Daoy (cell line): Measurements from ENCODE around the gene SPINK1. TPM values are rescaled to one million over a fixed set of nuclear protein-coding genes. Genes with fewer than 3 reads are reported as not detected.
"Not testable (repeated sequence)": the region's sequence is repeated elsewhere in the genome, so short reads cannot be mapped to it uniquely, and the experiment has no call there.

Experiments used
- DNase-seq: peaks from one replicate; pipeline ENCODE4 v3.0.0-alpha.2; 2015; ENCODE audit warnings: low read depth
- total RNA-seq: library from RNA; depleted of rRNA; stranded (reverse); fragments of >200 nt; shearing (Covaris generic); gene quantifications from 2 replicates; pipeline ENCODE4 v1.2.3, GENCODE V29; 2014; rRNA removed

Gene SPINK1, protein sequence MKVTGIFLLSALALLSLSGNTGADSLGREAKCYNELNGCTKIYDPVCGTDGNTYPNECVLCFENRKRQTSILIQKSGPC
- 0.51 TPM in 1 of 2 replicates, not detected in the other for total RNA-seq

DNA sequence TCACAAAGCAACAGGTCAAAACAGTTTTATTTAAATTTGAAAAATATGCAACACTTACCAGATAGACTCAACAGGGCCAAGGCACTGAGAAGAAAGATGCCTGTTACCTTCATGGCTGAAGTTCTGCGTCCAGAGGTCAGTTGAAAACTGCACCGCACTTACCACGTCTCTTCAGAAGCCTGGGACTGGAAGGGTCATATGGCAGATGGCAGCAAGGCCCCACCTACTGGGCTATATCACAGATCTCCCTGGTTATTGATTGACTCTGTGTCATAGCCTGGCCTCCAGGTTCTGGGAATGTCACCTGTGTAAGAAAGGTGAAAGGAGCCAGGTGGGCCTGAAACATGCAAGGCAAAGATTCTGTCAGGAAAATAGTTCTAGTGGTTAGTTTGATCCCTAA lies at the start of gene SPINK1:
SPINK1 (minus strand) TSS at position 207 of the 400 bp plus-strand sequence; CDS start at position 113, 94 bp downstream.
- no peak for DNase-seq

DNA sequence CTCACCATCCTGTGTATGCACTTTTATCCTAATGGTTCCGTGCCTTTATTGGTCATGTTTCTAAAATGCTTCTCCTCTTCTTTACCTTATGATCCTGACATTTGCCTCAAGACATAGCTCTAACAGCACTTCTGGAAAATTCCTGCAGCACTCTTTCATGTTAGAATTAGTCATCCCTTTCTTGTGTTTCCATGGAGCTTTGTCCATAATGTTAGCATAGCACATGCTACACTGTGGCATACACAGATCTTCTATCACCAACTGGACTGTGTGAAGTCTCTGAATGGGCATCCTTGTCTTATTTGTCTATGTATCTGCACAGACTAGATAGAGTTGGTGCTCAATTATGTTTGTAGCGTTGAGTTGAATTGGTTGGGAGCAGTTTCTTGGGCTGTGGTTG lies 49.0 kb upstream of the SPINK1 start:
- no peak for DNase-seq

DNA sequence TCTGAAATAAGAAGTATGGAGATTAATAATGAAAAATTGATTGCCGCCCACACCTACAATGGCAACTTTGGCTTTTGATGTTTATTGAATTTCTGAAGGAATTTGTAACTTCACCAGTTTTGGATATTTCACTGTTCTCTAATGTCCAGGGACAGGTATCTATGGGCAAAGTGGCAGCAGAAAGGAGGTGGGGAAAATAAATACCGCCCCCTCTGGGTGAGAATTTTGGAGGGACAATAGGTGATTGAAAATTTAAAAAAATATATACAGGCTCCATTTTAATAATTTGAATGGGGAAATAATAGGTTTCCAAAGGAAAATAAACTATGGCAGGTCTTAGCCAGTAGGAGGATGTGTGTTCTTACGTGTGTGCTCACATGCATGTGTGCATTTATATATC lies 48.3 kb upstream of the SPINK1 start:
- DNase-seq: no peak

DNA sequence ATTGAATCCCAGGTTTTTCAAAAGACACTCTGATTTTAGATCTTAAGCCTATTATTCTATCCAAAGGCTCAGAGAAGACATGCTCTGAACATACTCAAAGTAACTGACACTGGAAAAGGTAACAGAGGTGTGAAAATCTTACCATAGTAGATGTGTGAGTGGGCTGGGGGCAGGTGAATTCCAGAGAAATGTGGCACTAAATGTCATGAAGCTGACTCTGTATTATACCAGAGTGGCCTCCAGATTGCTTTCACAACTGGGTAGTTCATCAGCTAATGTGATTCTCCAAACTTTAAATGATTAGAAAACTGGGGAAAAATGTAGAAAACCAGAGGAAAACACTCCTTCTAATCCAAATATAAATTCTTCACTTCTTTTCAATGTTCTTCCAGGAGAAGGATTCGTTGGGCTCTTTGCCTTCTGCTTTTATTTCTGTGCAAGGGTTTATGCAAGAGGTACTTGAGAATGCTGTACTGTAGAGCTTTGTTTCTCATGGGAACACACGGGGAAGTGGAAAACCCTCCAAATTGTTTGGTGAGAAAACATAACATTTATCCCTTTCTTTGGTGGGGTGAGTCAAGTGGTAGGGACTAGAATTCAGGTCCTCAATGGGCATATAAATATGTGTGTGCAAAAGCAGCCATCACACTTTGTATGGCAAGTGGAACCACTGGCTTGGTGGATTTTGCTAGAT lies 46.7 kb upstream of the SPINK1 start, which contains the start of gene SCGB3A2:
SCGB3A2 (plus strand) TSS at position 646 of the 694 bp plus-strand sequence. CDS start 93 bp downstream, outside the sequence.
- DNase-seq: no peak

DNA sequence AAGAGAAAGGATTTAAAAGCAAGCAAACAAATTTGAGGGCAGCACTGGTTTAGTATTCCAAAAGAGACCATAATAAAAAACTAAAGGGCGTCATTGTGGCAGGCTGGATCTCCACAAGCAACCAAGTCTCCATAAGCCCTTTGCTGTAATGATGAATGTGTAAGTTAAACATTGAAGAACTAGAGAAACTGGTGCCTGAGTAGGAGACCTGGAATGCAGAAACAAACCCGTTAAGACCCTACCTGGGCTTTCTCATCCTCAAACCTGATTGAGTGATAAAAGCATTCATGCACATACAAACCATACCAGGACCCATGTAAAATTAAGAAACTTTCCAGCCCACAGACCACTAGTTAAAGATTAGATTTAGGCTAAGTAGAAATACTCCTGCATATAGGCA lies 45.2 kb upstream of the SPINK1 start:
- no peak for DNase-seq

DNA sequence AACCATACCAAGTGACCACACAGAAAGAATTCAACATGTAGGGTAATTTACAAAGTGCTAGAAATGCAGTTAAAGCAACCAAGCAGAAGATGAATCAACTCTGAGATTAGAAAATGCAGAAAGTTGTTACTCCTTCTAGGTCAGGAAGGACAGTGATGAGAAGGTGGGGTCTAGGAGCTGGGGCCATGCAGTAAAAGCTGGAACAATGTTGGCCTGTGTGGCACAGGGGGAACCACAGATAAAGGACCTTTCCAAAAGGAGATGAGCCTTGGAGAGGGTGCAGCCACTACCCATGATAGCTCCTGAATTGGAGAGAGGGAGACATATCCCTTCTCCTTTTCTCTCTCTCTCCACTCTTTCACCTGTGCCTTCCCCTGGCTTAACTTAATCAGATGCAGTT lies 44.7 kb upstream of the SPINK1 start:
- no peak for DNase-seq

DNA sequence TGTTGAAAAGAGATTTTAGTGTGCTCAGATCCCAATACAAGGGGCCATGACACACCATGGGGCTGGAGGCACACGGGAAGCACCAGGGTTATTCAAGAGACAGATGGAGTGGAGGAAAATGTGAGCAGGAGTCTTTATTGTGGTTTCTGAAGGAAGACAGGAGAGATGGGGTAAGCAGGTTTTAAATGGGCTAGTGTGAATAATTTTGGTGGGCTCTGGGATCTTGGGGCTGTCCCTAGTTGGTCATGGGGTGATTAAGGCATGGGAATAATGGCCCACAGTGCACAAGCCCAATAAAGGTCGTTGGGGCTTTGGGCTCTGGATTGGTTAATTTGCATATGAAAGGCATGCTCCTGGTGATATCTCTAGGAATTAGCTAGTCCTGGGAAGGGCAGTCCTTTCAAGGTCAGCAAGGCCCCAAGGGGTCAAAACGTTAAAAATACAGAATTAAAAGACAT lies 43.5 kb upstream of the SPINK1 start:
- no peak for DNase-seq

DNA sequence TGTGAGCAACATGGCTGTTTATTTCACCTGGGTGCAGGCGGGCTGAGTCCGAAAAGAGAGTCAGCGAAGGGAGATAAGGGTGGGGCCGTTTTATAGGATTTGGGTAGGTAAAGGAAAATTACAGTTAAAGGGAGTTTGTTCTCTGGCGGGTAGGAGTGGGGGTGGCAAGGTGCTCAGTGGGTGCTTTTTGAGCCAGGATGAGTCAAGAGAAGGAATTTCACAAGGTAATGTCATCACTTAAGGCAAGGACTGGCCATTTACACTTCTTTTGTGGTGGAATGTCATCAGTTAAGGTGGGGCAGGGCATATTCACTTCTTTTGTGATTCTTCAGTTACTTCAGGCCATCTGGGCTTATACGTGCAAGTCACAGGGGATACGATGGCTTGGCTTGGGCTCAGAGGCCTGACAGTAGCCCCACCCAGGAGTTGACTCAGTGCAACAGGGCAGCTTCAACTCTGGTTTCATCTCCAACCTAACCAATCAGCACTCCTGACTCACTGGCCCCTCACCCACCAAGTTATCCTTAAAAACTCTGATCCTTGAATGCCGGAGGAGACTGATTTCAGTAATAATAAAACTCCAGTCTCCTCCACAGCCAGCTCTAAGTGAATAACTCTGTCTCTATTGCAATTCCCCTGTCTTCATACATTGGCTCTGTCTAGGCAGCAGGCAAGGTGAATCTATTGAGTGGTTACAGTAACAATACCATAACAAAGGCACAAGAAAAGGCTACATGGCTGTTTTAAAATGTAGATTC lies 42.8 kb upstream of the SPINK1 start:
- DNase-seq: not testable (repeated sequence)

DNA sequence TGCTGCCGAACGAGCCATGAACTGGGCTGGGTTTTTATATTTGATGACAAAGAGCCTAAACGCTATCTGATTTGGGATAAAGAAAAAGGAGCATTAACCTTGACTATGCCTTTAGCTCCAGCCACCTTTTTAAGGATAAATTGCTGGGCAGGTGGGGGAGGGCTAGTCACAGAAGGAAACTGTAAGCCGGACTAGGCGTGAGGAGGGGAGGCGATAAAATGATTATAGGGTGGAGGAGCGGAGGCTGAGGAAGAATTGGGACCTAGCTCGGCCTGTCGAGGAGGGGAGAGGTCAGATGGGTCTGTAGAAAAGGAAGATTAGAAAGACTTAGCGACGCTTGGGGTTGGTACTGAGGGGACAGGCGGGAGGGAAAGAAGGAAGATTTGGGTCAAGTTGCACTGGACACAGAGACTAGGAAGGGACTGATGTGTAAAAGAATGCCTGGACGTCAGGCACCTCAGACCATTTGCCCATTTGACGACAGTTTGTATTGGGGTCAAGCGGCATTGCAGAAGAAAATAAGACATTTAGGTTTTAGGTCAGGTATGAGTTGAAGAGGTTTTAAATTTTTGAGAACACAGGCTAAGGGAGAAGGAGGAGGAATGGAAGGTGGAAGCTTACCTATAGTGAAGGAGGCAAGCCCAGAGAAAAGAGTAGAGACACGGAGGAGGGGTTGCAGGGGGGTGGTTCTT lies 41.4 kb upstream of the SPINK1 start:
- DNase-seq: not testable (repeated sequence)

DNA sequence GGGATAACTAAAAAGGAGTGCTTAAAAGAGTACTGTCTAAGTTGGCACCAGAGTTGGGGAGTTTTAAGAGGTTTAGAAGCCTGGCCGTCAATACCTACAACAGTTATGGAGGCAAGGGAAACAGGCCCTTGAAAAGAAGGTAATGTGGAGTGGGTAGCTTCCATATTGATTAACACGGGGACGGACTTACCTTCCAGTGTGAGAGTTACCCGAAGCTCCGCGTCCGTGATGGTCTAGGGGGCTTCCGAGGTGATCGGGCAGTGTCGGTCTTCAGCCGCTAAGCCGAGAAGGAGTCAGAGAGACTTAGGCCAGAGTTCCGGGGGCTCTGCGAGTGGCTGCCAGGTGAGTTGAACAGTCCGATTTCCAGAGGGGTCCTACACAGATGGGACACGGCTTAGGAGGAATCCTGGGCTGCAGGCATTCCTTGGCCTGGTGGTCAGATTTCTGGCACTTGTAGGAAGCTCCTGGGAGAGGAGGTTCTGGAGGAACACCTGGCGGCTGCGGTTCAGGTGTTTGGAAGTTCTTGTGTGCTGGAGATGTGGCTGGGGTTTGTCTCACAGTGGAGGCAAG lies 40.6 kb upstream of the SPINK1 start:
- DNase-seq: not testable (repeated sequence)

DNA sequence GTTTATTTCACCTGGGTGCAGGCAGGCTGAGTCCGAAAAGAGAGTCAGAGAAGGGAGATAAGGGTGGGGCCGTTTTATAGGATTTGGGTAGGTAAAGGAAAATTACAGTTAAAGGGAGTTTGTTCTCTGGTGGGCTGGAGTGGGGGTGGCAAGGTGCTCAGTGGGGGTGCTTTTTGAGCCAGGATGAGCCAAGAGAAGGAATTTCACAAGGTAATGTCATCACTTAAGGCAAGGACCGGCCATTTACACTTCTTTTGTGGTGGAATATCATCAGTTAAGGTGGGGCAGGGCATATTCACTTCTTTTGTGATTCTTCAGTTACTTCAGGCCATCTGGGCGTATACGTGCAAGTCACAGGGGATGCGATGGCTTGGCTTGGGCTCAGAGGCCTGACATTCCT lies 38.4 kb upstream of the SPINK1 start:
- not testable (repeated sequence) for DNase-seq

DNA sequence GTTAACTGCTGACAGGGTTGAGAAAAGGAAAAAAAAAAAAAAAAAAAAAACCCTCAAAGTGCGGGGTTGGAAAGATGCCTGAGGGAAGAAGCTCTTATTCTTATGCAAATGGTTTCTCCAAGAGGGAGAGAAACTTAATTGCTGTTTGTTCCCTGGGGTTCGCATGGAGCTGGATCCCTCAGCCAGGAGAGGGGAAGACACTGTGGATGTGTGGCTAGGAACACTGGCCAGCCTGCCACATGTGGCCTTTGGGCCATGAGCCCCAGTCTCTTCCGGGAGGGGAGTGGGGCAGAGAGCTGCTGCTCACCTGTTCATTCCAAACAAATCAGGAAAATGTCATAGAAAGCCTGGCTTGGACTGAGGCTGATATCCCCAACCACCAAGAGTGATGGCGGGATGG lies 37.6 kb upstream of the SPINK1 start:
- DNase-seq: no peak

DNA sequence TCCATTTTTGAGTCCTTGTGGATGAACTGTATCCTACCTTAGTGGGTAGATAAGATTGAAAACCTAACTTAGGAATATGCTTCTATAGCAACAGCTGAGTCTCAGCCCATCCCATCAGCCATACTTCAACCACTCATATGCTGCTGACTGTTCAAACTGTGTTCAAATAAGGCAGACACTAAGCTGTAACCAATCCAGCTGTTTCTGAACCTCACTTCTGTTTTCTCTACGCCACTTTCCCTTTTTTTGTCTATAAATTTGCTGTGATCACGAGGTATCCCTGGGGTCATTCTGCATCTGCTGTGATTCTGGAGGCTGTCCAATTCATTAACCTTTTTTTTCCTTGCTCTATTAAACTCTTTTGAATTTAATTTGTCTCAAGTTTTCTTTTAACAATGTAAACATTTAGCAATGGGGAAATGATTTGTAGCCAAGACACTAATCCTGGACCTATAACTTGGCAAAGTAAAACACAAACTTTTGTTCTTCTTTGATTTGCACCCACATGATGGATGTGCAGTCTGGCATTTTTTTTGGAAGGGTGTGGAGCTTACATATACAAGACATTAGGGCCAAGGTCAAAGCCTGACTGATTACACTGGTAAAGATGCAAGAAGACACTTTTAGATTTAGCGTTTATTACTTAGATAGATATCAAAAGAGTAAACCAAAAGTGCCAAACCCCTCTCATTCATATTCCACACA lies 32.1 kb upstream of the SPINK1 start:
- DNase-seq: no peak

DNA sequence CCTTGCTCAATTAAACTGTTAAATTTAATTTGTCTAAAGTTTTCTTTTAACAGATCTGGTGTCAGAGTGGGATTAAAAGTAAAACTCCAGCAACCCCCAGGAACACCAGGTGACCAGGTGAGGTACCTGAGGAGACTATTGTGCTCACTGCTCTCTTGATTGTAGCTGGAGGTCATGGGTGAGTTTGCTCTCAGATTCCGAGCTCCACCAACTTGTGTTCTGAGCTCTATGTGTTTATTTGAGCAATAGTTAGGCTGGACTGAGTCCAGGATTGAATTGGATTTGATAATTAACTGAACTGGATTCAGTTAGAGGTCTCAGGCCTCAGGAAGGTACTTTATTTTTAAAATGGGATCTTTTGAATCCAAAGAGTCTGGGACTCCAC lies 29.2 kb upstream of the SPINK1 start:
- no peak for DNase-seq

DNA sequence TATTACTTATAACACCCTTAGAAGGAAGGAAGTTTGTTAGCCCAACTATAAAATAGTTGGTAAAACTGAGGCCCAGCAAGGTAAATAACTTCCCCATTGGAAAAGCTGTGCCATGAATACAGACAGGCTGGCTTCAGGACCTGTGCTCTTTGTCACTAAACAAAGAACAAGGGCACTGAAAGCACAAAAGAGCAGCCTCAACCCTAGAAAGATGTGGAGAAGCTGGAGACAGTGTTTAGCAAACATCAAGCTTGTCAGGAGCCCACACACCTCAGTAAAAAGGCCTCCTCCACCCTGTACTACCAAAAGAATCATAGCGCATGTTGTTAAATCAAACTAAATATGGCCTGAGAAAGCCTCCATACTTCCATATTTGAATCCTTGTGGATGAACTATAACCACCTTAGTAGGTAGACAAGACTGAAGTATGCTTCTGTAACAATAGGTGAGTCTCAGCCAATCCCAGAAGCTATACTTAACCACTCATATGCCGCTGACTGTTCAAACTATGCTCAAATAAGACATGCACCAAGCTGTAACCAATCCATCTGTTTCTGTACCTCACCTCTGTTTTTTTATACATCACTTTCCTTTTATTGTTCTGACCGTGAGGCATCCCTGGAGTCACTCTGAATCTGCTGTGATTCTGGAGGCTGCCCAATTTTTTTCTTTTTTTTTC lies 28.6 kb upstream of the SPINK1 start:
- DNase-seq: no peak

DNA sequence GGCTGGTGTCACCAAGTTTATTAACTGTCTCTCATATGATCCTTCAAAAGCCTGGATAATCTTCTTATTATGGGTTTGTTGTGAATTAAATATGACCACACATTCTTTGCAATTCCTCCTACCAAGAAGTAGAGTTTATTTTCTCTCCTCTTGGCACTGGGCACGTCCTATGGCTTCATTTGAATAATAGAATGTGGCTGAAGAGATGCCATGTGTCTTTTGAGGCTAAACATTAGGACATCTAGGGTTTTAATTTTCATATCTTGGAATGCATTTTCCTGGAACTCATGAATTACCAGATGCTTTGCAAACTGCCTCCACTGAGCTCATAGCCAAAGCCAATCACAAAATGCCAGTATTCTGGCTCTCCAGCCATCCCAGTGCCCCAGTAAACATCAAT lies 27.1 kb upstream of the SPINK1 start:
- no peak for DNase-seq

DNA sequence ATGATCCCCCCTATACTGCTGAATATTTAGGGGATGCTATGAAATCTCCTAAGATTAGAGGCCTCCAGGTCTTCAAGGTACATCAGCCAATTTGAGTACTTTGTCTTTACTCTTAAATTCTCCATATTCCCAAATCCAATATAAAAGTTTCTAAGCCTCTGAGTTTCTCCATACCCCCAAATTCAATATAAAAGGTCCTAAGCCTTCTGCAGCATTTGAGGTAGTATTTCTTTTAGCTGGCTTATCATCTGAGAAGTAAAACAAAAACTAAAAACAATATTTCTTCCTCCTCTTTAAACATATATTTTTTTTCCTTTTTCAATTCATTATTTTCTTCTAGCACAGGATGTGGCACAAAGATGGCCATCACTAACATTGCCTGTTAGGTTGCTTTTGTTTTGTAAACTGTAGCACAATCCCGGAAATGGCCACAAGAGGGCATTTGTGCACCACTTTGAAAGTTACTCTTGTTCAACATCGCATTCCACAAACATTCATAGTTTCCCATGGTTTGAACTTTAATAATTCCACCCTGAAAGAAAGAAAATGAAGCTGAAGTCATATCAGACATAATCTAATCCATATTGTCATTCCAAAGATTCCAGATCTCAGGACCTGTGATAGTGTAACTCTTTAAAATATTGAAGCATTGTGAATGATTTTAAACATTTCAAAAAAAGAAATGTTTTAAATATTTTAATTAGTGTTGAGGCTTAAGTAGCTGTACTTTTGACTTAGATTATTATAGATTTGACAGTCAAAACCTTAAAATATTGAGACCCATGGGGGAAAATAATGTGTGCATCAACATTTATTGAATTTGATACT lies 26.0 kb upstream of the SPINK1 start:
- peak; percentile 52 for DNase-seq

DNA sequence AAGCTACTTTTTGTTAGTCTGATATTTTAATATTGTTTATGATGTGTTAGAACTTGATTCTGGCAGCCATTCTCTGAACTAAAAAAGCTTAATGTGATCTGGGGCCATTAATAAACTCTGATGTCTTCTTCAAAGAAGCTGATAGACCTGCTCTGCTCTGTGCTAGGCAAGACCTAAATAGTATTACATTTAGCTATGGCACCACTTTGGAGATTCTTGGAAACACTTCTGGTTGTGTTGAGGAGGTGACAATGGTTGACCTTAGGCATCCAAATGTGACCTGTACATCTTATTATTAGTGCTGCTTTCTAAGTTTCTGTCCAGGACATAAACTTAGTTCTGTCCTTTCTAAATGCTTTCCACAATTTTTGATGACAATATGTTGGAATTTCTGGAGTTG lies 25.3 kb upstream of the SPINK1 start:
- DNase-seq: no peak

DNA sequence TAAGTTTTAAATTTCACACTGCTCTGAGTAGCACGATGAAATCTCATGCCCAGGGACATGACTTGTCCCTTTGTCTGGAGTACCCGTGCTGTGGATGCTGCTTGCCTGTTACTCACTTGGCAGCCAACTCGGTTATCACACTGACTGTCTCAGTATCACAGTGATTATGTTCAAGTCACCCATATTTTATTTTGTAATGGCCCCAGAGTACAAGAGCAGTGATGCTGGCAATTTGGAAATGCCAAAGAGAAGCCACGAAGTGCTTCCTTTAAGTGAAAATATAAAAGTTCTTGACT lies 24.3 kb upstream of the SPINK1 start:
- no peak for DNase-seq
